RCC 7860 (cell line): ENCODE measurements around the gene MAP7.

Source experiments
- DNase-seq: peaks from one replicate; pipeline ENCODE4 v3.0.0-alpha.2; 2015; ENCODE audit warnings: low spot score
- FAIRE-seq: peaks from 2 replicates; lab custom pipeline; 2012; peaks lifted over from hg19 to GRCh38; lab: Jason Lieb, UNC

The MAP7 gene

DNA sequence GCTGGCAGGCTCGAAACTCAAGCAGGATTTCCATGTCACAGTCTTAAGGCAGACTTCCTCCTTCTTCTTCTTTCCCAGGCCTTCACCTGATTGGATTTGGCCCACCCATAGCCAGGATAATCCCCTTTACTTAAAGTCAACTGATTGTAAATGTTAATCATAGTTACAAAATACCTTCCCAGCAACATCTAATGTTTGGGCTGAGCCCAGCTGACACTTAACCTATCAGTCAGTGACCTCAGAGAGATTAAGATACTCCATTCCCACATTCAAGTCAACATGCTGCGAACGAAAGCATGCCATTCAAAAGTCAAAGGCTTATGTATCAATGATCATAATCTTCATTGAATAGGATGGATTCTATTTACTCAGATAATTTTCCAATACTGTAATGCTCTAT is 16.0 kb downstream of the MAP7 start:
- FAIRE-seq (no peak), DNase-seq (no peak)

DNA sequence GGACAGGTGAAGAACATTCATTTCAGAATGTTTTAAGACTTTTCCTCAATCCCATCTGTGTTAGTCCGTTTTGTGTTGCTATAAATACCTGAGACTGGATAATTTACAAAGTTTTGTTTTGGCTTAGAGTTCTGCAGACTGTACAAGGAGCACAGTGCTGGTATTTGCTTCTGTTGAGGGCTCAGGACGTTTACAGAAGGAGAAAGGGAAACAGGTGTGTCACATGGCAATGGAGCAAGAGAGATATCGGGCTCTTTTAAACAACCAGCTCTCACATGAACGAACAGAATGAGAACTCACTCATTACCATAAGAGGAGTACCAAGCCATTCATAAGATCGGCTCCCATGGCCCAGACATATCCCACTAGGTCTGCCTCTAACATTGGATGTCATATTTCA is 16.7 kb downstream of the MAP7 start:
- DNase-seq (no peak), FAIRE-seq (no peak)

DNA sequence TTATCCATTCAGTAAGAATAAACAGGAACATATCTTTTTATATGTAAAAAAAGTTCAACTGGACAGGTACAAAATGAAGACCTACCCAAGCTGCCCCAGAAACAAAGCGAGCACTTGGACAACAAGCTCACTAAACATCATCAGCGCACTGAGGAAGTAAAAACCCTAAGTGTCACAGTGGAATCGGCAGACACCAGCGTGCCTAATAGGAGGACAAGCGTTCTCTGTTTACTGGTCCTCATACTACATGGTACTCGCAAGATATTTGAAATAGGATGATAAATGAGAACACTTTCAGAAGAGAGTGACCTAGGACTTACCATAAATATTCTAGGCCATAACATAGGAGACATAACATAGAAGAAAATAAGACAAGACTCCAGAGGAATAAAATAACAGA is 18.2 kb downstream of the MAP7 start:
- DNase-seq (no peak), FAIRE-seq (no peak)

DNA sequence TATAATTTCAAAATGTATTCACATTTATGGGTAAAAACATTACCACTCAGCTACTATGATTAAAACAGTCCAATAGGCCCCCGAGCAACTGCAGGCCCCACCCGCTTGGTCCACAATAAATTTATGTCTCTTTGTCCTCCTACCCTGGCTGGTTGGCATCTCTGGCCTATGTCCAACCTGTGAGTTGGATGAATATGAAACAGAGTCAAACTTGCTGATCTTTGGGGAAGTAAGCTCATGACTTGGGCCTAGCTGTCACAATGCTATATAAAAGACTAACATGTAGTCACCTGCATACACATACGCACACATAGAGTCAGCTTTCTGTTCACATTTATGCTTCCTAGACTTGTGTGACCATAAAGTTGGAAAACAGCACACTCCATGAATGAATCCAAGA is 20.5 kb downstream of the MAP7 start:
- FAIRE-seq, result no peak
- DNase-seq, result no peak

DNA sequence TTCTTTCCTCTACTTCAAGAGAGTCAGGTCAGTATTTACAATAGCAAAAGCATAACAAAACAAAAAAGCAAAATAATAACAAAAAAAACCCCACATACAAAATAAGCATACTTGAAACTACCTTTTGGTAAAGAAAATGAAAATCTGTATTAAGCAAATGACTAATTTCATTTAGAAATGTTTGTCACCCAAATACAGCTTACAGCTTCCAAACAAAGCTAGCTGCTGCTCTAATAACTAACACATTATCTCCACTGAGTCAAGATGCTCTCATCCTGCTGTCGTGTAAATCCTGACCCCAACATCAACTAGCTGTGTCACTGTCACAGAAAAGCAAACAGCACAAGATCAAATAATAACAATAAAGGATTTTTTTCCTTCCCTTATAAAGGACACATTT is 21.7 kb downstream of the MAP7 start:
- DNase-seq (no peak), FAIRE-seq (no peak)

DNA sequence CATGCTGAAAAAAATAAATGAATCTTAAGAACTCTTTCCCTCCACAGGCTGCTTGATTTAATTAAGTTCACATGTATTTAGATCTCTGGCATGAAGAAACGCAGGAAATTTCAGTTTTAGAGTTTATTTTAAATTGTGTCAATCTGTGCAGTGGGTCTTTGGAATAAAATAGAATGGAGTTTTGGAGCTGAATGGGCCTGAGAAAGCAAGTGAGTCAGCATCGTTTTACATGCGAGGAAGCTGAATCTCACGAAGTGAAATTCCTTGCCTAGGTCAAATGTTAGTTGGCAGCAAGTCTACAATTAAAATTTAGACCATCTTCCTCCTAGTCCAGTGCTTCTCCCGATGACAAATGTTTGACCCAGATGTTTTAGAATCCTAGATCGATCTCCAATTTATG is 22.4 kb downstream of the MAP7 start:
- no peak for DNase-seq

DNA sequence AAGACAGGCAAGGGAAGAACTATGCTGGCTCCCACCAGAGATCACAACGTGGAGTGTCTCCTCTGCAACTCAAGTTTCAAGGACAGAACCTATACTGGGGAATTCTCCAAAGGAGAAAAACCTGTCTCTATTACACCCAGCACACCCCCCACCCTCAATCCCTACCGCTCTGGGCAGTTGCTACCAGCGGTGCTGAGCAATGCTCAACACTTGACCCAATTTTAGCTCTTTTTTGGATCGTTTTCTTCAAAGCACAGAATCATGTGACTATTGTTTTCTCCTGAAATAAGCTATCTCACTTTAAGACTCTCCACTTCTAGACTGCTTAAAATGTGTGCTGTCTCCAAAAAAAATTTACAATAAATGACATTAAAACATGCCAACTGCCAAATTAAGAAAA is 23.3 kb downstream of the MAP7 start:
- FAIRE-seq, result no peak
- DNase-seq, result no peak

More for the DNA sequence above, 22.4 kb downstream of the MAP7 start:
- FAIRE-seq, result peak; percentile 29

DNA sequence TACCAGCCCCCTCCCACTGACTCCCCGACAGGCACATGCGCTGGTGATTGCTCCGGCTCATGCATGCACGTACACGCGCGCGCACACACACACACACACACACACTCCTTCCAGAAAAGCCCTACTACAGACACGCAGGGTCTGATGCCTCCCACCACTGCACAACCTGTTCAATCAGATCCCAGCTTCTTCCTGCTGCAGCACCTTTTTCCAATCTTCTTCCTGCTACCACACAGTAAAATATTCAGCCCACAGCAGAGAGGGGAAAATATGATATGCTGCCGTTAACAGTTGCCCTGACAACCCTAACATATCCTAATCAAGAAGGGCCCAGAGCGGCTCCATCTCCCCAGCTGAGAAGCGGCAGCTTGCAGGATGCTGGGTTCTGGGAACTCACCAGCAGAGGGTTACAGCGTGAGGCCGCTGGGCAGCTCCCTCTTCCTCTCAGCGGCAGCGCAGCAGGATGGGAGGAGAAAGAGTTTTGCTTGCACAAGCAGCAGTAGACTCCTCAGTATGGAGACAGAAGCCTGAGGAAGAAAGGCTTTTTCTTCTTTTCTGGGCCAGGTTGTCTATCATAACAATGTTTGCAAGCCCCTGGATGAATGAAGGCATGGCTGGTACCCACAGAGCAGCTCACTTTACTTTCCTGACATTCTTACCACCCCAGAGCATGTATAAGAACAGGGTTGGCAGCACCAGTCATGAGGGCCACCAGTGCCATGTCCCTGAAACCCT is 23.9 kb downstream of the MAP7 start:
- DNase-seq (peak; percentile 56), FAIRE-seq (no peak)

DNA sequence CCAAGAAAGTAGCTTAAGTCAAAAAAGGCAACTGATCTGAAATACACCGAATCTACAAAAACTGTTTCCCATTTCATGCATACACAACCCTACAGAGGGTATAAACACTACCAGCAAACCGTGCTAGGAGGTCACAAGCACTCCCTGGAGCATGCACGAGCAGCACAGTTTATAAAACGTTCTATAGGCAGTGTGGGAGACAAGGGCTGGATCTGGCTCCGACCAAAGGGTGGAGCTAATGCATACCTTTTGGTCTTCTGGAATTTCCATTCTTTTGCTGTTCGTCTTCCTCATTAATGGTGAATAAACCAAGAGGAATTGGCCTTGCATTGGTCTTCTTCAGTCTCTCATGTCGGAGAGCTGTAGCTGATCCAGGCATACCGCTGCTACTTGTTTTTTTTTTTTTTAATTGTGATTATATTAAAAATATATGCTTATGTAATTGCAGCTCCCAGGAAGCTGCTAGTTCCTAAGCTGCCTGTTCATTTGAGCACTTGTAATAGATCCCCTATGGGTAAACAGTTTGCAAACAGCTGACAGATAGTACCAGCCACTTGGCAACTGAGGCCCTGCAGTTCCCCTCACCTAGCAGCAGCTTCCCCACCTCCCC is 24.5 kb downstream of the MAP7 start:
- DNase-seq, result peak; percentile 22
- FAIRE-seq, result no peak

DNA sequence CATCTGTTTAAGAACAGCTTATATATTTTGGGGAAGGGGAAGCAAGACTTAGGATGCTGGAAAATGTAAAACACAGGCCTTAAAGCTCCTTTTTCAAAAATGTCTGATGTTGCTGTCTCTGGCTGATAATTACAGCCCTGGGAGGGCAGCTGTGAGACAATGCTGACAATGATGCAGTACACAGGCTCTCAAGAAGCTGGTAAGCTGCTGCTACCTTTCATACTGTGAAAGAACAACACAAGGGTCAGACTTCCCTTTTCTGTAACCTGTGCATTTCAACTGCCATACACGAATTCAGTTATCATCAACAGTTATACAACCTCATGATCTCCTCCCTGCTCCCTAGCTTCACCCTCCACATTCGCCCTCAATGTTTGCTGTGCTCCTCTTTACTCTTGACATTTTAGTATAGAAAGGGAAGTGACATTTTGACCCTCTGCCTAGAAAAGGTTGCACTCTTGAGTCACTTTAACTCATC is 25.2 kb downstream of the MAP7 start:
- FAIRE-seq (no peak), DNase-seq (no peak)

DNA sequence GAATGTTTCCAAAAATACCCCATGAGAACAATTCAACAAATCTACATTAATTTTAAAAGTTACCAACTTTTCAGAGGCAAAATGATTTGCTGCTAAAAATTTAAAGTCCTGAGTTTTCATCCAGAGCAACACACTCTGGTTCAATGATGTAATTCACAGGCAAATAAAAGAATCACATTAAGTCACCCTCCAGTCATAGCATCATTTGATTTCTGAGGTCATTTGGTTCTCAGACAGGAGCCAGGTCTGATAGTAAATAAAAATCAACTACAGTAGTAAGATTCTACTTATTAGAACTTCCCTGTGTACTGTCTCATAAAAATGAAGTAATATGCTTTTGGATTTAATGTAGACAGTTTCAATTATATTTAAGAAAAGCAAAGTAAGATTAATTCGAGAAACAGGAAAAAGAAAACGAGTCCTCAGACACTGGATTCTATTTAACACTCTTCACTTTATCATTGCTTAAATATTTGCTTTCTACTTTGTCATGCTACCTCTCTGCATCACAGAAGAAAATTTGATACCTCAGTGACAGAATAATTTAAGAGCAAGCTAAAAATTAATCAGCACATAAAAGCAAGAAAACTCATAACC is 25.8 kb downstream of the MAP7 start:
- FAIRE-seq (no peak), DNase-seq (no peak)

DNA sequence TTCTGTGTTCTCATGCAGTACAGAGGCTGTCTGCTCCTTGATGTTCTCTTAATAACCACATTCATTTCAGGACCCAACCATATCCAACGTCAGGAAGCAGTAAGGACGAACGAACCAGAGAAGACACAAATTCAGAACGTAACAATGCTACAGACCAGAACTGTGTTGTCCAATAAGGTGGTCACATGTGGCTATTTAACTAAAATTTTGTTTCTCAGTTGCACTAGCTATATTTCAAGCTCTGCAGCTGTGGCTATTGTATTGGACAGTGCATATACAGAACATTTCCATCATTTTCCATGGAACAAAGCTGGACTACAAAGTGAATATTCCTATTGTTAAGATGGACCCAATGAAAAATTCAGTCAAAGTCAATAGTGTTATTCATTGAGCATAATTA is 27.0 kb downstream of the MAP7 start:
- no peak for FAIRE-seq
- DNase-seq, result no peak

DNA sequence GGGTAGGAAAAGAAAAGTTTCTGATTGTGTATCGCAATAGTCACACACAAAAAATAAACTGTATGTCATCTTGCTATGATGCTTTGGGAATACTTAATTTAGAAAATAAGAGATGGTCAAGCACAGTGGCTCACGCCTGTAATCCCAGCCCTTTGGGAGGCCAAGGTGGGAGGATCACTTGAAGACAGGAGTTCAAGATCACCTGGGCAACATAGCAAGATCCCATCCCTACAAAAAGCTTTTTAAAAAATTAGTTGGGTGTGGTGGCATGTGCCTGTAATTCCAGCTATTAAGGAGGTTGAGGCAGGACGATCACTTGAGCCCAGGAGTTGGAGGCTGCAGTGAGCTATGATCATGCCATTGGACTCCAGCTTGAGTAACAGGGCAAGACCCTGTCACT is 27.6 kb downstream of the MAP7 start:
- DNase-seq (no peak), FAIRE-seq (no peak)

DNA sequence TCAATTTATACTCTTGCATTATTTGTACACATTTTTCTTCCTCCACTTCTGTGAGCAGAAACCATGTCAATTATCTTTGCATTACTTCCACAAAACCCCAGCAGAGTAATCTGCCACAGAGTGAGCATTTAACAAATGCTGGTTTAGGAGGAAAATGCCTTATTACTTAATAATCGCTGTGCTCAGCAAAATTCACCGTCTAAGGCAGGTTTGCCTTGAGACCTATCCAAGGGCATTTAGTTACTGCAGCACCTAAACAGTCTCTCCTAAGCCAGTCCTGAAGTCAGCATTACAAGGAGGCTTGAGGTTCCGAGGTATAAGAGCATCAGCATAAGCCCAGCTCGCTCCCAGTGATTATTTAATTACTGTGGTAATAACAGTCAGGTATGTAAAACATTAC is 28.3 kb downstream of the MAP7 start:
- DNase-seq, result no peak
- no peak for FAIRE-seq

DNA sequence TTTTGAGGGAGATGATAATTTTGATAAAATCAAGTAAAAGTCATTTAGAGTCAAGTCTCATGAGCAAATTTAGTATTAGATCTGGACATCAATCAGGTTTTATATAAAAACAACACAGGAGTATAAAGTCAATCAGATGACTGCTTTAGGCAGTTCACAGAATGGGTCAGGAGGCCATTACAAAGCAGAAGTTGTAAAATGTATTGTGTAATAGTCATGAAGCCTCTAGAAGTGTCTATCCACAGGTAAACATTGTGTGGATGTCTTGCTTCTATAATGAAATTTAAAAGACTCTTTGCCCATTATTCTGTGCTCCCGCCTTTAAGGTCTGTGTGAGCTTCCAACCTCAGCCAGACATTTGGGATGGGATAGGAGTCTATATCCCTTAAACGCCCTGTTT is 28.8 kb downstream of the MAP7 start:
- FAIRE-seq (no peak), DNase-seq (no peak)

DNA sequence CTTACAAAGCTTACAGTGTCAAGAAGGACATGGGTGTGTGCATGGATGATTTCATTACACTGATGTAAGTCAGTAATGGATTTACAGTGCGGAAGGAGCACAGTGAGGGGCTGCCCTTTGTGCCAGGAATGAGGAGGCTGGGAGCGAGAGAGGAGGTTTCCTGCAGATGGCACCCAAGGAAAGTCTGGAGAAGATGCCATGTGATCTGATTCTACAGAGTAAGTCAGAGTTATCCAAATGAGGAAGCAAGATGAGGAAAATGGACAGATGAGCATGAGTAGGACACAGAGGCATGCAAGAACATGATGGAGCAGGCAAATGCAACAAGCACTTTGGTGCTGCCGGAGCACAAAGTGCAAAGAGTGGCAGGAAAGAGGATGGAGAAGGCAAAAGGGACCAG is 29.7 kb downstream of the MAP7 start:
- no peak for DNase-seq
- FAIRE-seq, result no peak

DNA sequence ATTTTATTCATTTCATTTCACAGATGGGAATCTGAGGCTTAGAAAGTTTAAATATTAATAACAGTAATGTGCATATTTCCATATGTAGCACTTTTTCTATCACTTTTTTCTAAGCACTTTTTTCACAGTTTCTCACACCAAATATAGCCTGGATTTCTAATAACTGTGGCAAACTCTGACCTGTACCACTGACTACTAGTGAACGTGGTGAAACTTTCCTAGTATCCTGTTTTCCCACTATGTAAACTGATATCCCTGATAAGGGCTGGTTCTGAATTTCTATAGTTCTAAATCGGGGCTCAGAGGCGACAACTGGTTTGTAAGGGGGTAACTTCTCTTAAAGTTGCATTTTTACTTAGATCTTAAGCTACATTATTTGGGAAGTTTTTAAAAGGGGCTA is 32.6 kb downstream of the MAP7 start:
- FAIRE-seq, result no peak
- no peak for DNase-seq

DNA sequence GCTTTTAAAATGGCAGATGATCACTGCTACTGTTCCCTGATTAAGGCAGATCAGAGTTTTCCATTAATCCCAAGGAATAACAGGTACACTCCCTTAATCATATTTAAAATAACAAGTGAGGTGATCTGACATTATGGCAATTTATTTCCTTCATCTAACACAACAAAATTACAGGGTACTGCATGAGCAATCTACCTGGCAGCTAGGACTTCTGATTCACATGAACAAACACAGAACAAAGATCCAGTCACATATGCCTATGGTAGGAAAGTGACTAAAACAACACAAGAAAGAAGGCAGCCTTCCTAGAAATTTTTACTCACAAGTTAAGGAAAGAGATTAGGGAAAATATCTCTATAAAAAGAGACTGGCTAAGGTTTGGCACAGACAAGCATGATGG is 33.2 kb downstream of the MAP7 start:
- peak; percentile 35 for FAIRE-seq

DNA sequence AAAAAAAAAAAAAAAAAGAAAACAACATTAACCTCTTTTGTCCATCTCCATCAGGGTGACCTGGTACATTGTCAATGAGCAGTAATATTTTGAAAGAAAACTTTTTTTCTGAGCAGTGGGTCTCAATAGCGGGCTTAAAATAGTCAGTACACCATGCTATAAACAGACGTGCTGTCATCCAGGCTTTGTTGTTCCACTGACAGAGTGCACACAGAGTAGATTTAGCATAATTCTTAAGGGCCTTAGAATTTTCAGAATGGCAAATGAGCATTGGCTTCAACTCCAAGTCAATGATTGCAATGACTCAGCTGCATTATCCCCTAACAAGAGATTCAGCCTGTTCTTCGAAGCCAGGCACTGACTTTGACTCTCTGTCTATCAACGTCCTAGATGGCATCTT is 35.6 kb downstream of the MAP7 start:
- no peak for FAIRE-seq

More for the DNA sequence above, 33.2 kb downstream of the MAP7 start:
- DNase-seq, result peak; percentile 10

DNA sequence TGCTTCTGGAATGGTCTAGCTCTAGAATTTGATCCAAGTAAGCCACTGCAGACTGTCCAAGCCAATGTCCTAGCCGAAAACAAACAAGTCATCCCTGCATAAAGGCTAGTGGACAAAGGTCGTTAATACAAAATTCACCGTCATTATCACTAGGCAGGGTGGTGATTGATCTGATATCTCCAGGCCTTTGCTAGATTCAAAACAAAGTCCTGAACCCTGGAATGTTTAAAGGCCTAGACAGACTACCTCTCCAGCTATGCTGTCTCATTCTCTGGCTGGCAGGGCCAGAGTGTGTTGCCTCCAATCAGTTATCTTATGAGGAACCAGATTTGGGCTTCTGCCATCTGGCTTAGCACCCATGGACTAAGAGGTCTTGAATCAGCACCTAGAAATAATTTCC is 38.3 kb downstream of the MAP7 start:
- no peak for DNase-seq
- no peak for FAIRE-seq

More for the DNA sequence above, 35.6 kb downstream of the MAP7 start:
- no peak for DNase-seq

DNA sequence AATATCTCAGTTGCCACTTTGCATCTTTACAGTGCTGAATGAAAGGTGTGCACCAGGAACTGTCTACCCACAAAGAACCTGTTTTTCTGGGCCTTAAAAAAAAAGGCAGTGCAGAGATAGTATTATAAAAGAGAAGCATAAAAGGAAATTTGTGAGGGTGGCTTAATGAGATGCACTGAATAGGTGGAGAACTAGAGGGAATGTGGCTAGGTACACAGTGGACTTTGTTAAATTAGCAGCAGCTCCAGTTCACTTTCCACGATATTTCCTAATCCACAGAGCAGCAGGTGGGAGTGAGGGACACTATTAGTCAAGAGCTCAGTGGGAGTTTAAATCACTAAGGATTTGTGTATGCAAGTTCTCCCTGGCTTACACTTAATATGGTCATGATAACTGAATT is 38.8 kb downstream of the MAP7 start:
- FAIRE-seq, result no peak
- DNase-seq, result no peak

DNA sequence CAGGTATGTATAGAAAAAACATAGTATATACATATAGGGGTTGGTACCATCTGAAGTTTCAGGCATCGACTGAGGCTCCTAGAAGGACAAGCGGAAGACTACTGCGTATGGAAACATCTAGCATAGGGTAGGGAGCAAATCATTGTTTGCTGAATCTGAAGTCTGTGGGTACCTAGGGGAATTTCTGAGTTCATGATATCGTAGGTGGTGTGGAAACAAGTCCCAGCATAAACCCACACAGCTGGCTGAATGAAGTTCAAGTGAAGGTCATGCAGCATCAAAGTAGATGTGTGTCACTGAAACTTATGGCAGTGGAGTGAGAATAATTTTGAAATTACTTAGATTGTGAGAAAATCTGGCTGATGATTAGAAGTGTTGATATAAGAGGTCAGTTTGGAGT is 39.4 kb downstream of the MAP7 start:
- FAIRE-seq (no peak), DNase-seq (no peak)
